Activated CD8-positive, alpha-beta memory T cell treated with anti-CD3 and anti-CD28 coated beads for 4 hours (primary cell): ENCODE measurements around the gene PIK3CA.
A peak's percentile ranks its signal among the peaks of the same experiment; 100 is the strongest.
"Not testable (repeated sequence)": the region's sequence is repeated elsewhere in the genome, so short reads cannot be mapped to it uniquely, and the experiment has no call there.

Experiments used
- DNase-seq, 2 donors: peaks; one replicate each; pipeline ENCODE4 v3.0.0-alpha.2; 2020; ENCODE audit warnings: low read depth in 2 of 2

The PIK3CA gene

DNA sequence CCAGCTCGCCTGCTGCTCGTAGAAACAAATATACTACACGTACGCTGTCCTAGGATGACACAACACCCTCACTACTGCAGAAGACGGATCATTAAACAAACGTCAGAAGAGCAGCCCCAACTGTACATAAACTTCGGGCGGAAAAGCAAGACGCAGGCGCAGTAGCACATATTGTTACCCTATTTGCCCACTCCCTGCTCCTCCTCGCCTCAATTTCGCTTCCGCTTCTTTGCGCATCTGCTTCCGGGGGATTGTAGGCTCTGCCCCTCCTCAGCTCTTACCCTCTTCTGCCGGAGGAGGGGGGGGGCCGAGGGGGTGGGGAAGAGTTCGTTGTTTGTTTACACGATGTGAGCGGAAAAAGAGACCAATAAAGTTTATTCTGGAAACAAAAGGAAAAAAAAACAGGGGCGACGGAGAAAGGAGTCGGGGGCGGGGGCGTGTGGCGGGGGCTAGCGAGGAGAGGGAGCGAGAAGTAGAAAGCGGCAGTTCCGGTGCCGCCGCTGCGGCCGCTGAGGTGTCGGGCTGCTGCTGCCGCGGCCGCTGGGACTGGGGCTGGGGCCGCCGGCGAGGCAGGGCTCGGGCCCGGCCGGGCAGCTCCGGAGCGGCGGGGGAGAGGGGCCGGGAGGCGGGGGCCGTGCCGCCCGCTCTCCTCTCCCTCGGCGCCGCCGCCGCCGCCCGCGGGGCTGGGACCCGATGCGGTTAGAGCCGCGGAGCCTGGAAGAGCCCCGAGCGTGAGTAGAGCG is at the start of gene PIK3CA:
PIK3CA (plus strand) TSS at position 485 of the 743 bp plus-strand sequence. CDS start 50,469 bp downstream, outside the sequence.
- DNase-seq: peak; percentile 87 to 94

DNA sequence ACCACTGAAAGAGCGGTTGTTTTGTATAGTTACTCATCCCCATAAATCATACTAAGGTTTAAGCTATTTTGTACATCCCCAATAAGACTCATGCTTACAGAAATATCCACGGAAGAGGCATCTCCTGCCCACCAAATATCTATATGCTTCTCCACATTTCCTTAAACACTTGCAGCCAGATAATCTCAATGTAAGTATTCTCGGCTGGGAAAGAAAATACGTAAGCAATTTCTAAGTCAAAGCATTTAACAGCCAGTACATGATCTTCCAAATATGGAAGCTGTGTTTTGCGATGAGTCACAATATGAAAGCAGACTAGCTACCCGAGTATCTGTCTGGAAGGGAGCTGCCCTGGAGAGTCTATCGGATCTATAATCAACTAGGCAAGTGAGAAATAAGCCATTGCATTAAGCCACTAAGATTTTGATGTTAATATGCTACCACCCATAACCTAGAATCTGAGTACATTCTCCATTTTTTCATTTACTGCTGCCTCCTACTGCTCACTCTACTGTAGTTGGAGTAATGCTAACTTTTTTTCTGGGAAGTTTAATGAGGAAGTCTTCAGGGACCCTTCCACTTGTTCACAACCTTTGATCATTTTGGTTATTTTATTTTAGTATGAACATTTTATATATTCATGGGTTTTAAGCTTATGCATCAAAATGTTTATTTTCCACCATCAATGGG is 49.6 kb upstream of the PIK3CA start:
- DNase-seq: no peak

DNA sequence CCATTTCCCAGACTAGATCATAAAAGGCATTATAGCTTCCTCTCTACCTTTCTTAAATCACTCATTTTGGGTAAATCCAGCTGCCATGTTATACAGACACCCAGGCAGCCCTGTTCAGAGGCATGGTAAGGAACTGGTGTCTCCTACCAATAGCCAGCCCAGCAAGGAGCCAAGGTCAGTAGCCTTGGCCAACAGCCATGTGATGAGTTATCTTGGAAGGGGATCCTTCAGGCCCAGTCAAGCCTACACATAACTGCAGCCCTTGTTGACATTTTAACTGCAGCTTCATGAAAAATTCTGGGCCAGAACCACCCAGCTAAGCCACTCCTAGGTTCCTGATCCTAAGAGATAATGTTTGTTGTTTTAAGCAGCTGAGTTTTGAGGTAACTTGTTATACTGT is 47.5 kb upstream of the PIK3CA start:
- no peak for DNase-seq

DNA sequence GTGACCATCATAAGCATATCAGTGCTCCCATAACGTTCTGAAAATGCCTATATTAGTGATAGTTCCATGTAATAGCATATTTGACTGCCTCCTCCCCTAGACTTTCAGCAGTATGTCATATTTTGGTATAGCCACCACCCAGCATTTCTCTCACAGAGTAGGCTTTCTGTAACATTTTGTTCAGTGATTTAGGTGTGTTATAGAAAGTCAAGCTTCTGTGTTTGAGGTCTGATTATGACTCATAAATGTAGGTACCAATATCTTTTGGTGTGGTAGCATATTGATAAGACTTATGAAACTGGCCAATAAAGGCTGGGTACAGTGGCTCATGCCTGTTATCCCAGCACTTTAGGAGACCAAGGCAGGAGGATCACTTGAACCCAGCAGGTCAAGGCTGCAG is 42.3 kb upstream of the PIK3CA start:
- DNase-seq: no peak

DNA sequence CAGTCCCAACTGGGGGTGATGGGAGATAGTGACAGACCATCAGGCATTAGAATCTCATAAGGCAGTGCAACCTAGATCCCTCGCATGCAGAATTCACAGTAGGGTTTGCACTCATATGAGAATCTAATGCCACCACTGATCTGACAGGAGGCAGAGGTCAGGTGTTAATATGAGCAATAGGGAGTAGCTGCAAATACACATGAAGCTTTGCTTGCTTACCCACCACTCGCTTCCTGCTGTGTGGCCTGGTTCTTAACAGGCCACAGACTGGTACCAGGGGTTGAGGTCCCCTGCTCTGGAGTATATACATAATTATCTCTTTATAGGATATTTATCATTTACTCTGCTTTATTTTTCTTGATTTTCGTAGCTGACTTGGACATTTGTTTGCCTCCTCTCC is 40.5 kb upstream of the PIK3CA start:
- no peak for DNase-seq

DNA sequence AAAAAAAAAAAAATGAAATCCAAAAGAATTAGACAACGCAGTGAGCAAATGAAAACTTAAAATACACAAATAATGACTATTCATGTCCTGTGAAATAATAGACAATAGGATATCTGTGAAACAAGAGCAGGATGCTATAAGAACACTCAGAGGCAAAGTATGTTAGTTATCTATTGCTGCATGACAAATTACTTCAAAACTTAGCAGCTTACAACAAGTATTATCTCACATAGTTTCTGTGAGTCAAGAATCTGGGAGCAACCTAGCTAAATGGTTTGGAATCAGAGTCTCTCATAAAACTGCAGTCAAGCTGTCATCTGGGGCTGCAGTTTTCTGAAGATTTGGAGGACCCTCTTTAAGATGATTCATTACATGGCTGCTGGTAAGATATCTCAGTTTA is 40.1 kb upstream of the PIK3CA start:
- no peak for DNase-seq

DNA sequence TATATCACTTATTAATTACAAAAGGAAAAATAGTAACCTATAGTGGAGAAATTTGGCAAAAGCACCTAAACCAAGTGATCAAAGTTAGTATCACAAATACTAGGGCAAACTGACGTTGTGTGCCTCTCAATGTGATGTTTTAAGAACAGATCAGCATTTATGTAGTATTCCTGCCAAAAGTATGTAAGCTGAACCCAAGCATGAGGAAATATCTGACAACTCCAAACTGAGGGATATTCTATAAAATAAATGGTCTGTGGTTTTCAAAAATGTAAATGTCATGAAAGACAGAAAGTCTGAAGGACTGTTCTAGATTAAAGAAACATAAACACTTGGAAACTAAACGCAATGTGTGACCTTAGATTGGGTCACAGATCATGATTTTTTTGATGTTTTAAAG is 34.3 kb upstream of the PIK3CA start:
- no peak for DNase-seq

DNA sequence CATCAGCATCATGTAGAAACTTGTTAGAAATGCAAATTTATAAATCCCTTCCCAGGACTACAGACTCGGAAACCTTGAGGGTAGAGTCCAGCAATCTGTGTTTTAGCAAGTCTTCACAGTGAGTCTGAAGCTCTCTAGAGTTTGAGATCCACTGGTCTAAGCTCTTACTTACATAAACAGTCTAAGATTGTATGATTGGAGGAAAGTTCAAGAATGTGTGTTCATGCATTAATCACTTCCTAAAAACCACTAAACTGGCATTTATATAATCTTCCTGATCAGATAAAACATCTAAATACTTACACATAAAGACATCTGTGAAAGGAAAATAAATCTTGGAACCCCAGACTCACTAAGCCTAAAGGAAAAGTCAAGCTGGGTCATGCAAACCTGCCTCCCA is 32.7 kb upstream of the PIK3CA start:
- not testable (repeated sequence) for DNase-seq

DNA sequence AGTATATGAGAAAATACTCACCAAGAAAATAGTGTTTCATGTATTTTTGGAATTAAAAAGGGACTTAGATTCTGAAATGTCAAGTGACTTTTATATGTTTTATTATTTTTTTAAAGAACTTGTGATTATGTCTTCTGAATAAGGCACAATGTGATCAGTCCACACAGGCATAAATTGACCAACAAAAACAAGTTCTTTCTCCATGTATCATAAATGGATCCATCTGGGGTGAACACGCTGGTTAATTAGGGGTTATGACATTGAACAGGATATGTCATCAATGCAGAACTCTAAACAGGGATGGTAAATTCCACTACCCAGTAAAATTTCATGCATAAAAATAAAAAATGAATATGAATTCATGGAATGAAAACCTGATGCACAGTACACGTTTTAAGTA is 31.3 kb upstream of the PIK3CA start:
- DNase-seq: no peak

DNA sequence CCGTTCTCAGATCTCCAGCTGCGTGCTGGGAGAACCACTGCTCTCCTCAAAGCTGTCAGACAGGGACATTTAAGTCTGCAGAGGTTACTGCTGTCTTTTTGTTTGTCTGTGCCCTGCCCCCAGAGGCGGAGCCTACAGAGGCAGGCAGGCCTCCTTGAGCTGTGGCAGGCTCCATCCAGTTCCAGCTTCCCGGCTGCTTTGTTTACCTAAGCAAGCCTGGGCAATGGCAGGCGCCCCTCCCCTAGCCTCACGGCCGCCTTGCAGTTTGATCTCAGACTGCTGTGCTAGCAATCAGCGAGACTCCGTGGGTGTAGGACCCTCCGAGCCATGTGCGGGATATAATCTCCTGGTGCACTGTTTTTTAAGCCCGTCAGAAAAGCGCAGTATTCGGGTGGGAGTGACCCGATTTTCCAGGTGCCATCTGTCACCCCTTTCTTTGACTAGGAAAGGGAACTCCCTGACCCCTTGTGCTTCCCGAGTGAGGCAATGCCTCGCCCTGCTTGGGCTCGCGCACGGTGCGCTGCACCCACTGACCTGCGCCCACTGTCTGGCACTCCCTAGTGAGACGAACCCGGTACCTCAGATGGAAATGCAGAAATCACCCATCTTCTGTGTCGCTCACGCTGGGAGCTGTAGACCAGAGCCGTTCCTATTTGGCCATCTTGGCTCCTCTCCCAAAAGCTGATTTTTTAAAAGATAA is 15.8 kb upstream of the PIK3CA start:
- not testable (repeated sequence) for DNase-seq

DNA sequence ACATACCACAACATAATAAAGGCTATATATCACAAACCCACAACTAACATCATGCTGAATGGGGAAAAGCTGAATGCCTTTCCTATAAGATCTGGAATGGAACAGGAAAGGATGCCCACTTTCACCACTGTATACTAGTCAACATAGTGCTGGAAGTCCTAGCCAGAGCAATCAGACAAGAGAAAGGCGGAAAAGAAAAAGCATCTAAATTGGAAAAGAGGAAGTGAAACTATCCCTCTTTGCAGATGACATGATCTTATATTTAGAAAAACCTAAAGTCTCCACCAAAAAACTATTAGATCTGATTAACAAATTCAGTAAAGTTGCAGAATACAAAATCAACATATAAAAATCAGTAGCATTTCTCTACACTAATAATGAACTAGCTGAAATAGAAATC is 14.6 kb upstream of the PIK3CA start:
- DNase-seq: no peak

DNA sequence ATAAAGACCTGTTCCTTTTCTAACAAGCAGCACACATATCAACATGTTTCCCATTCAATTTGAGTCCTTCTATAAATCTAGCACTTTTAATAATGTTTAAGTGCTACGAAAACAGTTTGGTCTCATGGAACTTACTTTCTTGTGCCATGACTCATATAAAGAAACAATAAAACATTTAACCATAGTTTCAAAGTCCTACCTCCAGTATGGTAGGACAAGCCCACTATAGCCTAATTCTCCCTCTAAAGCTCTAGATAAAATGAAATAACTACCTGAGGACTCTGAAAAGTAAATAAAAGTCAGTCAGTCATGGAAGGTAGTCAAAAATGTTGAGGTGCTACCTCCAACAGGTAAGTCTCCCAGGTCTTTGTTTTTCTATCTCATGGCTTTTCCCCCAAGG is 12.0 kb upstream of the PIK3CA start:
- no peak for DNase-seq

DNA sequence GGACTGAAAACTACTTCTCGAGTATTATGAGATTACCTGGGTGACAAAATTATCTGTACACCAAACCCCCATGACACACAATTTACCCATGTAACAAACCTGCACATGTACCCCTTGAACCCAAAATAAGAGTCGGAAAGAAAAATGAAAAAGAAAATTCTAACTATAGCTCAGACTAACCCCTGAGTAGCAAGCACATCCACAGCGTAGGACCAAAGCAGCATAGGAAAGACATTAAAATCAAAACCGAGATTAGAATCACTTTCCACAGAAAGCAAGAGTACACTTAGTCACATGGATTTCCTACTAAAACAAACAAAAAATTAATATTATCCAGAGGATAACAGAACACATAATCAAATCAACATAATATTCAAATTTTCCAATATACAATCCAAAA is 6.3 kb upstream of the PIK3CA start:
- no peak for DNase-seq

DNA sequence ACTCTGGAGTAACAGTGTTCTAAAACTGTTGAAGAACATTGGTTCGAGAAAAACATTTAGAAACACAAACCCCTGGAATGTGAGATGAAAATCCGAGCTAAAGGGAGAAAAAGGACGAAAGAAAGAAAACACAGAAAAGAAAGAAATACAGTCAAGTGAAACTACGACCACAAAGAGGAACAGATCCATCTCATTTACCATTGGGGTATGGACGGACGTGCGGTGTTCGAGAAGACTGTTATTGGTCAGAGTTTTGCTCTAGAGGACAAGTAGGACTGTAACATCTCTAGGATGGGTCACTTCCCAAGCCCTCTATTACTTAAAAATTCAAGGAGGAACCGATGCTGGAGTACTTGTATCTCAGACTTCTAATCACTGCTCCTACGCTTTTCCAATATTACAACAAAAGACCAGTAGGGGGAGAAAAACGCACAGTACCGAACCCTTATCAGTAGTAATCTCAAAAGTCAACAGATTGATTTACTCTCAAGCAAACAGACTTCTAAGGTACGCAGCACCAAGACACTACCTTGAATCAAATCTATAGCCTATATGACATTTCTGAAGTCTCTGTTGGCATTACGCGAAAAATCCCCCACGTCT is 1.1 kb upstream of the PIK3CA start:
- peak in 1 of 2 donors; percentile 6 for DNase-seq

DNA sequence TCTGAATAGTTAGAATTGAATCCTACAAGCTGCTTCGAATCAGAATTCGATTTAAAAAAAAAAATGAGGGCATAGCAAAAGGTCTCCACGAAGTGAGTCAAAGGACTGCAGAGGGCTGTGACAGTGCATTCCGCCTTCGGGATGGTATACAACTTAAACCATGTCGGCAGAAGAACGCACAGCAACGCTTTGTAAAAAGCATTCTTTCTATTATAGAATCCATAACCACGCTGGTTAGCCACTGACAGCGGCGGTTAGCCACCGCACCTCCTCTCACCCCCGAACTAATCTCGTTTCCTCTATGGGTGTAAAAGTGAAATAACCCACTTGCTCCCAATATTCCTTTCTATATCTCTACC is 664 bp upstream of the PIK3CA start:
- no peak for DNase-seq

DNA sequence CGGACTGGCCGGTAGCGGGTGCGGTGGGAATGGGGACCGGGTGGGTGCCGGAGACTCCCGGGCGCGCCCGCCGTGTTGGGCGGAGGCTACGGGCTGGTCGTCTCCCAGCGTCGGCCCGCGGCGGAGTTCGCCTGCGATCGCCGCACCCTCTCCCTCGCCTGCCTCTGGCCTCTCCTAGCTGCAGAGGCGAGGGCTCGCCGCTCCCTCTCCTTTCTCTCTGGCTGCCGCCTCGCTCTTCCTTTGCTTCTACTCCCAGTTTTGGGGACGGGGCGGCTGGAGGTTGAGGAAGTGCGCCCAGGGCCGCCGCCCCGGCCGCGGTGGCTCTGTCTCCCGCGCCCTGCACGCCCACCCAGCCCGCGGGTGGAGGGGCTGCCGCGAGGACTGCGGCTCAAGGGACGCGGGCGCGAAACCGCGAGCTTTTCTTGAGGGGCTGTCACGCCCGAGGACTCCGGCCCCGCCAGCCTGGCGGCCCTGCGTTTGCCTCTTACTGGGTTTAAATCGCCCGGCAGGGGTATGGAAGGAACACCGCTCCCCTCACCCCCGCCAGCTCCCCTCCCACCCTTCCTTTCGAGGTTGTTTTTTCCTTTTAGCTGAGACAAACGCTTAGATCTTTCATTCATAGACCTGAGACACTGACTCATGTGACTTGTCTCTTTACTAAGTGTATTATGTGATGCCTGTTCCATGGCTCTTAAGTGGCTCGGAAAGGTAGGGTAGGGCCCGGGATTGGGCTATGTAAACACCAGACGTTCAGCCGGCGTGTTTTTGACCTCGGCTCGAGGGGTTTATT is 654 bp downstream of the PIK3CA start:
- DNase-seq: peak; percentile 29 to 41

DNA sequence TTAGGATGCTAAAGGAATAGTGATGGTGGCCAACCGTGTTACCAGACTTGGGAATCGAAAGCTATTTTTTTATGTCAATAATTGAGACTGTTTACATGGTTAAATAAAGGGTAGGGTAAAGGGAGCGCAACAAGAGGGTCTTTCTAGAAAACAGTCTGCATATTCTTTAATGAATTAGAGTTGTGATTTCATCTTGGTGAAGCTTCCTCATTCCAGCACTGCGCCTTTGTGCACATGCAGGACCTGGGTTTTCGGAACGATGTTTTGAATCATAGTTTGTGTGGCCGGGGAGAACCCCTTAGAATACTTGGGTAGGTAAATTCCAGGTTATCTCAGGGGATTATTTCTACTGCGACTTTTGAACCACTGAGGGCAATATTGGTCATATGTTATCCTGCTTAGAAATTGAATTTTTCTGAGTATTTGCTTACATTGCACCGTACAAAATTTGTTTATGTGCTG is 1.3 kb downstream of the PIK3CA start:
- peak in 1 of 2 donors; percentile 15 for DNase-seq

DNA sequence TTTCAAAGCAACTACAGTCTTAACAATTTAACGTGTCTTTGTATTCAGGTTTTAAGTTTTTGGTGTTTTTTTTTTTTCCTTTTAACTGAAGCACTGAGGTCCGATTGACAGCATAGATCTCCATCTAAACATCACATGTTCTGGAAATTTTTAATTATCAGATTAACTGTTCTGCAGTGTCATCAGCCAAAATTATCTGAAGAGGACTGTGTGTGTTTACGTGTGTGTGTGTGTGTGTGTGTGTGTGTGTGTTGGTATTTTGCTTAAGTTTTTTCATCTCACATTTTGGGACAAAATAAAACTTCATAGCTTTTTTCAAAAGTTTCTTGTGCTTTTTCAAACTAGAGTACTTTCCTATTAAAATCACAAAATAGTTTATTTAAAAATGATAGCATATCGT is 1.8 kb downstream of the PIK3CA start:
- no peak for DNase-seq

DNA sequence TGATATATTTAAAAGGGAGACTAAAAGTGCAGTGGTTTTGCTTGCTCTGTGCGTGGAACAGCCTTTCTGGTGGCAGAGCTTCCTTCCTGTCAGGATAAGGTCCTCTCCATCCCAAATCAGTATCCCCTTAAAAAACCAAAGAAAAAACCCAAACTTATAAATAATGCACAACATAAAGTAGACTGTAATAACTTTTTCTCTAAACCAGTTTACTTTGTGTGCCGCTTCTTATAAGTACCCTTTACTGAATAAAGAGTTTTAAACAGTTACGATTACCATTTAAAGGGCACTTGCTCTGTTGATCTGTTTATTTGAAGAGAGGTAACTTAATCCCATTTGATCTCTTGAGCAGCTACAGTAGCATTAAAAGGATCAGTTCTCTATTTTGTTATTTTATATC is 2.5 kb downstream of the PIK3CA start:
- no peak for DNase-seq

DNA sequence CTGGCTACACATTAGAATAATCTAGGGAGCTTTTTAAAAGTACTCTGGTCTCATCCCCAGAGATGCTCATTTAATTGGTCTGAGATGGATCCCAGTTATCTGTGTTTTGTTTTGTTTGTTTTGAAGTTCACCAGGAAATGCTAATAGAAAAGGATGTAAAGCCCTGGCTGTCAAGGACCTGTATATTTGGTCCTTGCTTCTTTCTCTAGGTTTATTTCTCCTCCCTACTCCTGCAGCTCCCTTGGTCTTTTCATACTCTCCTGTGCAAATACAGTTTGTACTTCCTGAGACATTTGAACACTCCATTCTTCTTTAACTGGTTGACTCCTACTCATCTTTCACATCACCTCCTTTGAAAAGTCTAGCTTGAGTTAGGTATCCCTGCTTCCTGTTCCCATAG is 3.3 kb downstream of the PIK3CA start:
- no peak for DNase-seq

DNA sequence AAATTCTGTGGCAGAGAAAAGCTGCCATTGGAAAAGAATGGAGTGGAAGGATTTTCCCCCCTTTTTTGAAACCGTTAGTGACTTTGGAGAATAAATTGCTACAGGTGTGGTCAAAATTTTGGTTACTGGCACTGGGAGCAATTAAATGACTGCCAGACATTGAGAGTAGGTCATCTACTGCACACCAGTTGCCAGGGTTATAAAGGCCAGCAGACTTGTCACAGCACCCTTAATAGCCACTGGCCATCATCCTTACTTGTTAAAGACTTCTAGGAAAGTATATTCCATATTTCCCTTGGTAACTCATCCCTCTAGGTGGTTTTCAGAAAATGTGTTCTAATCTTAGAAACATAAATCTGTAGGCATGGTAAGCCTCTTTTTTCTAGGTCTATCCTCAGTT is 8.0 kb downstream of the PIK3CA start:
- no peak for DNase-seq

DNA sequence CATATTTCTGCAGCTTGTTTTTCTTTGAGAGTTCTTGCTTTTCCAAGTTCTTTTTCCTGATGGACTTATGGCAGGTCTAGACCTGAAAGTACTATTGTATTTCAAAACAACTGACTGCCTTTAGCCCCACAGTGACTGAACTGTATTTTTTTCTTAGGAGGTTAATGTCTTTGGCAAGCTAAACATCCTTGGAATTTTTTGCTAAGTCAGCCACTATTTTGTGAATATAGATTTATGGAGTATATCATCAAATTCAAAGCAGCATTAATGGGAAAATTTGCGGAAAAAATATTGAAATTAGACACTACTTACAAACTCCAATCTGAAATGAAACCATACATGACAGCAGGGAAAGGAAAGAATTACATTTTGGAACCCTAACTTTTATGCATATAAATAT is 8.6 kb downstream of the PIK3CA start:
- no peak for DNase-seq
